Mammary epithelial cell (primary cell): ENCODE results near the gene STEAP3.

Experiments used
- EZH2 ChIP-seq: IDR thresholded peaks from 2 replicates; pipeline ENCODE4 v1.6.1; 2012; ENCODE audit warnings: low read length, inconsistent platforms, borderline replicate concordance
- TF ChIP-seq, protein P1 (sequence below), 2 donors: IDR thresholded peaks in 1 of 2; conservative IDR thresholded peaks in 1 of 2; 2 replicates each; pipeline ENCODE4 v1.5.1; 2011 to 2012; ENCODE audit warnings: inconsistent platforms in 2 of 2, low read length in 2 of 2, mild to moderate bottlenecking in 2 of 2, control low read depth in 1 of 2, low read depth in 1 of 2; ENCODE audit not compliant: insufficient read depth in 1 of 2; ENCODE audit errors: extremely low read depth in 1 of 2

- TF ChIP-seq, protein P1, sequence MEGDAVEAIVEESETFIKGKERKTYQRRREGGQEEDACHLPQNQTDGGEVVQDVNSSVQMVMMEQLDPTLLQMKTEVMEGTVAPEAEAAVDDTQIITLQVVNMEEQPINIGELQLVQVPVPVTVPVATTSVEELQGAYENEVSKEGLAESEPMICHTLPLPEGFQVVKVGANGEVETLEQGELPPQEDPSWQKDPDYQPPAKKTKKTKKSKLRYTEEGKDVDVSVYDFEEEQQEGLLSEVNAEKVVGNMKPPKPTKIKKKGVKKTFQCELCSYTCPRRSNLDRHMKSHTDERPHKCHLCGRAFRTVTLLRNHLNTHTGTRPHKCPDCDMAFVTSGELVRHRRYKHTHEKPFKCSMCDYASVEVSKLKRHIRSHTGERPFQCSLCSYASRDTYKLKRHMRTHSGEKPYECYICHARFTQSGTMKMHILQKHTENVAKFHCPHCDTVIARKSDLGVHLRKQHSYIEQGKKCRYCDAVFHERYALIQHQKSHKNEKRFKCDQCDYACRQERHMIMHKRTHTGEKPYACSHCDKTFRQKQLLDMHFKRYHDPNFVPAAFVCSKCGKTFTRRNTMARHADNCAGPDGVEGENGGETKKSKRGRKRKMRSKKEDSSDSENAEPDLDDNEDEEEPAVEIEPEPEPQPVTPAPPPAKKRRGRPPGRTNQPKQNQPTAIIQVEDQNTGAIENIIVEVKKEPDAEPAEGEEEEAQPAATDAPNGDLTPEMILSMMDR (conservative IDR thresholded peaks at IDR 0.05 in 1 of 2, IDR thresholded peaks at IDR 0.05 in 1 of 2; ENCODE audit: extremely low read depth in 1 of 2, insufficient read depth in 1 of 2, low read depth in 1 of 2, low read length in 2 of 2) = no peak
- TF ChIP-seq EZH2 = no peak
Observed at GRCh38 chr2:119246884-119247843, 23.5 kb downstream of the STEAP3 start.
